HG02678 (cell line): ENCODE results near the gene CWH43.
"Not testable (repeated sequence)": the region's sequence is repeated elsewhere in the genome, so short reads cannot be mapped to it uniquely, and the experiment has no call there.

Experiments
- ATAC-seq: cut with Tn5 transposase; IDR thresholded peaks from one replicate; pipeline ENCODE4 v1.9.1; 2021; ENCODE audit warnings: mild to moderate bottlenecking, moderate library complexity; ENCODE audit not compliant: unreplicated experiment

Gene CWH43

DNA sequence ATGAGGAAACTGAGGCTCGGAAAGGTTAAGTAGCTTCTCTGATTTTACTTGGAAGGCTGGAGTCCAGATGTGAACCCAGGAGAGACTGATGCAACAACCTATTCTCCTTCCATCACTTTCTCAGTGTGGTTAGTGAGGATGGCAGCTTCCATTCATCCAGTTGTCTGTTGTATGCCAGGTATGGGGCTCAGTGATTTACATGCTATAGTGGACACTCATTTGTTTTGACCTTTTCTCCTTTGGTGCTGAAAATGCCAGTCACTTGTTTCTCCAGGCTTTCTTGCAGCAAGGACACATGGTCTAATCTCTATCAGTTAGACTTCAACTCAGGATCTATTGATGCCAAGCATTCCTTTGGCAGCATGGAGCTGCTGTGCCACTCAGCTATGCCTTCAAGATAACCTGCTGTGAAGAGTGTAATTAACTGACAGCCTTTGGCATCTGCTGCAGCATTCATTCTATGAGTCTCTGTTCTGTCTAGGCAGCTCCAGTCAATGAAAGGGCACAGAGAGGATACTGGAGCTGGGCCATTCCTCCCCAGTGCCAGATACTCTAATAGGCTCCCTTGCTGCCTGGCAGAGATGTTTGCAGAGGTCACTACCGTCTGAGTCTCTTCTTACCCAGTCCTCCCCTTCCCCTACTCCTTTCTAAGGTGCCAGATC lies 11.0 kb upstream of the CWH43 start:
- ATAC-seq: no peak

- no peak for ATAC-seq
These were observed 10.0 kb upstream of the CWH43 start for GRCh38 chr4:48976041-48976440.

DNA sequence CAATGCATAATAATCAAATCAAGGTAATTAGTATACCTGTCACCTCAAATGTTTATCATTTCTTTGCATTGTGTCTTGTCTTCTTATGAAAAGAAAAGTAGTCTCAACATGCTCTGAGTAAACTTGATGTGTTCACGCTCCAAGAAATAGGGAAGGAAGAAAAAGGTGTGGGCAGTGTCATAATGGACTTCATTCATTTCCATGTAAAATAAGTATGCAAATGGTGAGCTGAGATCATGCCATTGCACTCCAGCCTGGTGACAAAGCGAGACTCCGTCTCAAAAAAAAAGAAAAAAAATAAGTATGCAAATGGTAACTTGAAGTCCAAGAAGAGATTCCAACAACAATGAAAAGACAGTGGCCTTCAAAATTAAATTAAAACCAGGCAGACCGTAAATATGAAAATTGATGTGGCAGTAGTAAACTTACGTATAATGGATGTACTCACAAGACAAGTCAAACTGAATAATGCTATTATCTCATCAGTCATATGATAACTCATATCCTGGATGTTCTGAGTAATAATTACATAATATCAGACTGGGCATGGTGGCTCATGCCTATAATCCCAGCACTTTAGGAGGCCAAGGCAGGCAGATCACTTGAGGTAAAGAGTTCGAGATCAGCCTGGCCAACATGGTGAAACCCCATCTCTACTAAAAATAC lies 6.0 kb upstream of the CWH43 start:
- no peak for ATAC-seq

- not testable (repeated sequence) for ATAC-seq
These were observed 2.1 kb upstream of the CWH43 start for GRCh38 chr4:48984005-48984404.

DNA sequence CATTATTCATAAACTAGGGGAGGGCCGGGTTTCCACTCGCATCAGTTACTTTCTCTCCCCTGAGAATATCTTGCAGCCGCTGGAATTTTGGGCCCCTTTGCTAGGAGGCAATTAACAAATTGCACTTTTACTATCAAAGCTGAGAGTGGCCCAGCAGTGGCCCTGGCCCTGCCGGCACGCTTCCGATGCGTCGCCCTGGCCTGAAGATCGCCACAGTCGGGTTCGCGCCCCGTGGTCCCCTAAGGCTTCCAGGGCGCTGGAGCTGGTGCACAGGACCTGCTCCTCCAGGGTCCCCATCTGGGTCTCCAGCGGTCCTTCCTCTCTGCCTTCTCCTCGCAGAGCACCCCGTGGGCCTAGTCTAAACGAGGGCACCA lies 486 bp upstream of the CWH43 start:
- no peak for ATAC-seq

DNA sequence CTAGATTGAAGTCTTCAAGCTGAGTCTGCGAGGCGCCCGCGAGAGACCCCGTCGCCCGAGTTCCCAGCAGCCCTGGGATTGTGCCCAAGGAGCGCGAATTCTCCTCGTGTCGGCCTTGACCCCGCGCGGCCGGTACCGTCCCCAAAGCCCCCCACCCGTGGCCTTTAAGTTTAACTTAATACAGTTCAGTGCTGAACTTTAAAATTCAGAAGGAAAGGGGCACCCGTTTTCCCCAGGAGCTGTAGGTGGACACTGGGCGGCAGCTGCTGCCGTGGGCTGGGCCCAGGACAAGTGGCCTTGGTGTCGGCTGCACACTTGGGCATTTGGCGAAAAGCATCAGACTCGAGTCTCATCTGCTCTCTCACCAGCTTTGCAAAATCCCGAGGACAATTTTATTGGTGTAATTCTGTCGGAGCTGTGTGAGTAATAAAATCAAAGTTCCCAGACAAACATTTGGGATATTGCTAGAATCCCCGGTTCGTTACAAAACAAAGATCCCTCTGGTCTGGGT lies 634 bp downstream of the CWH43 start:
- ATAC-seq: no peak

DNA sequence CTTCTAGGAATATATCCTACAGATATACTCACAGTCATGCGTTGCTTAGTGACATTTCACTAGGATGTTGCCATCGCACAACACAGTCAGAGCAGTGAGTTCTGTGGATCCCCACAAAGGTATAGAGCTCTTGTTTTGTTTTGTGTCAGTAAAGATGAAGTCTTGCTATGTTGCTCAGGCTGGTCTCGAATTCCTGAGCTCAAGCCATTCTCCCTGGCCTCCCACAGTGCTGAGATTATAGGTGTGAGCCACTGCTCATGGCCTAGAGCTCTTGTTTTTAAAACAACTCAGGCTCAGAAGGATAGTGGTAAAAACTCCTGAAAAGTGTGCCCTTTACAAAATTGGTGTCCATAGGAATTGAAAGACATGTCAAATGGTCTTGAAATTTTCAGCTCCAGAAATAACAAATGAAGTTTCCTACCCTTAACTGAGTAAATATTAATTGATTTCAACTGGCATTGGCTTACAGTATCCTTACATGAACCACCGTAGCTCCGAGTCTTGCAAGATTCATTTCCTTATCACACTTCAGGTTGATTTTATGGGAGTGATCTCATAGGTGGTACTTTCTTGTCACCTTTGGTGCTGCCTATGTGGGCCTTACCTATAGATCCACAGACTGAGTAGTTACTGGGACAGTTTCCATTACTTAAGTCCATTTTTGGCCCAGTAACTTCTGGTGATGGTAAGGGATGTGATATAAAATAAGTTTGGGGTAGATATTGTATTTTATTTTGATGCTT lies 3.6 kb downstream of the CWH43 start:
- no peak for ATAC-seq

- no peak for ATAC-seq
These were observed 5.3 kb downstream of the CWH43 start for GRCh38 chr4:48991357-48991756.

DNA sequence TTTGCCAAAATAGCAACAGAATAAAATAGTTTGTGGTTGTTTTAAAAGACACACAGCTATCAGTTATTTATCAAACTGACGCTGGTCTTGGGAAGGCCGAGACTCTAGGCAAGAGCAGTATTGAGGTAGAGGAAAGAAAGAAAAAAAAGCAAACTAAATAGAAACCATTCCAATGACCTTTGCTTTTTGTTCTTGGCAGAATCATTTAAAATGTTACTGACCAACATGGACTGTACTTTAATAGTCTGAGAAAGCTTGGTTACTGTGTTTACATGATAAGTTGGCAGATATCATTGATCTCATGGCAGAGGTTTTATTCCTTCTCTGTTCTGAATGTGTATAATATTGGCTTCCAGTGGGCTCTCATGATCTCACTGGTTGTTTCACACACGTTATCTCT lies 11.9 kb downstream of the CWH43 start:
- no peak for ATAC-seq

DNA sequence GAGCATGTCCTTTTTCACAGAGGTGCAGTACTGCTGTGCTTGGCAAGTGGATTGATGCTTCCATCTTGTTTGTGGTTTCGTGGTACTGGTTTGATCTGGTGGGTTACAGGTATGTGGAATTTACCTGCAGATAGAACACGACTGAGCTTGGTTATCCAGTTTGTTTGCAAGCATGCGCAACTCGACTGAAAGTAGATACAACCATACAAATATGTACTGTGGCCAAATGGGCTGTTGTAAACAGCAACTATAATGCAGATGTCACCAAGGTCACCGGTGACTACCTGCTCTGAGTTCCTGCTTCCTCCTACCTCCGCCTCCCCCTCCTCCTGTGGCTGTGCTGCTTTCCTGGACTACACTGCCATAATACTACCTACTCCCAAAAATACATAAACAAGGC lies 12.4 kb downstream of the CWH43 start:
- no peak for ATAC-seq

GRCh38 chr4:49000806-49001205 lies 14.7 kb downstream of the CWH43 start:
- no peak for ATAC-seq

DNA sequence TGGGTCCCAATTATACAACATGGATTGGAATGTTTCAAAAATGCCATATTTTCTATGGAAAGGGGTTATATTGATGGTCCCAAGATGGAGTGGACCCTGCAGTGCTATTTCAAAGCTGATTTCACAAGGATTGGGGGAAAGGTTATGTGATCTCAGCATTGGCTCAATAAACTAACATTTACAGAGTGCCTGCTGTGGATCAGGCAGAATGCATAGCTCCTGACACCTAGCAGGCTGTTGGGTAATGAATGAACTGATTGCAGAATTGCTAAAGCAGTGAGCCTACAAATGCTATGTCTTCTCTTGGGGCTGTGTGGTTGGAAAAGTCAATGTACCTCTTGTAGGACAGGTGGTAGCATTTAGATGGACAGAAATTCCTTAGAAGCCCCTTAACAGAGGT lies 16.9 kb downstream of the CWH43 start:
- no peak for ATAC-seq

GRCh38 chr4:49018718-49019295 lies 32.7 kb downstream of the CWH43 start:
- no peak for ATAC-seq

GRCh38 chr4:49032440-49033161 lies 46.5 kb downstream of the CWH43 start:
- no peak for ATAC-seq

DNA sequence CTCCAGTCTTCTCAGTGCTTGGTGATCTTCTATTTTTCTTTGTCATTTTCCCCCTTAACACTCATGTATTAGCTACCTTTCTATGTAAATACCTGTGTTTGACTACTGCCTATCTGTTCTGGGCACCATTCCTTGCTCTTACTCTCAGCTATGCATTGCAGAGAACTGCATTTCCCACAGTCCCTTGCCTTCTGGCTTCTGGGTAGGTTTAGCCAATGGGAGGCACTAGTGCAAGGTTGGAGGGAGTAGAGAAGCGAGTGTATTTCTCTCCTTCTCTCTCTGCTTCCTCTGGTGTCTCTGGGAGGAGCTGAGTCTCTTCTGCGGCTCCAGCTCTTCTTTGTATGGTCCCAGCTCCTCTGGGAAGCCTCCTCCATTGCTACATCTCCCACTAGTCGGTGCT lies 50.5 kb downstream of the CWH43 start:
- ATAC-seq: no peak

GRCh38 chr4:49044270-49044669 lies 58.2 kb downstream of the CWH43 start:
- no peak for ATAC-seq

DNA sequence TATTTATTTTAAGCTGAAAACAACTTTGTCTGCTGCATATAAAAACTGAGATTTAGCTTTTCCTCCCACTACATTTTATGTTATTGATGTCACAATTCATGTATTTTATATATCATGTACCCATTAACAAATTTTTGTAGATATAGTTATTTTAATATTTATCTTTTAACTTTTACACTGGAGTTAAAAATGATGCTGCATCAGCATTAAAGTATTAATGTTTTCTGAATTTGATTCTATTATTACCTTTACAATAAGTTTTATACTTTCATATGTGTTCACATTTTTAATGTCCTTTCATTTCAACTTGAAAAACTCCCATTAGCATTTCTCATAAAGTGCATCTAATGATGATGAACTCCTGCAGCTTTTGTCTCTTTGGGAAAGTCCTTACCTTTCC lies 72.2 kb downstream of the CWH43 start:
- no peak for ATAC-seq

DNA sequence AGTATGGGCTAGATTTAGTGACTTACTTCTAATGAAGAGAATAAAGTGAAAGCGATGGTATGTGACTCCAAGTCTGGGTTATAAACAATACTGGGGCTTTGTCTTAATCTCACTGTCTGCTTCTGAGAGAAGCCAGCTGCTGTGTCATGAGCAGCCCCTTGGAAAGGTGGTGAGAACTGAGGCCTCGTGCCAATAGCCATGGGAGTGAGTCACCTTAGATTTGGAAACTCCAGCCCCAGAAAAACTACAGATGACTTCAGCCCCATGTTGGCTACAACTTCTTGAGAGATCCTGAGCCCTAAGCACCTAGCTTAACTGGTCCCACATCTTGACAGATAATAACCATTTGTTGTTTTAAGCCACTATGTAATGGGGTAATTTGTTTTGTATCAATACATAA lies 77.6 kb downstream of the CWH43 start:
- no peak for ATAC-seq

GRCh38 chr4:49072196-49072595 lies 86.1 kb downstream of the CWH43 start:
- ATAC-seq: not testable (repeated sequence)

DNA sequence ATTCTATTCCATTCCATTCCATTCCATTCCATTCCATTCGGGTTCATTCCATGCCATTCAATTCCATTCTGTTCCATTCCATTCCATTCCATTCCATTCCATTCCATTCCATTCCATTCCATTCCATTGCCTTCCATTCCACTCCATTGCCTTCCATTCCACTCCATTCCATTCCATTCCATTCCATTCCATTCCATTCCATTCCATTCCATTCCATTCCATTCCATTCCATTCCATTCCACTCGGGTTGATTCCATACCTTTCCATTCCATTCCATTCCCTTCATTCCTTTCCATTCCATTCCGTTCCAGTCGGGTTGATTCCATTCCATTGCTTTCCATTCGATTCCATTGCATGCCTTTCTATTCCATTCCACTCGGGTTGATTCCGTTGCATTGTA lies 105.8 kb downstream of the CWH43 start:
- ATAC-seq: not testable (repeated sequence)

DNA sequence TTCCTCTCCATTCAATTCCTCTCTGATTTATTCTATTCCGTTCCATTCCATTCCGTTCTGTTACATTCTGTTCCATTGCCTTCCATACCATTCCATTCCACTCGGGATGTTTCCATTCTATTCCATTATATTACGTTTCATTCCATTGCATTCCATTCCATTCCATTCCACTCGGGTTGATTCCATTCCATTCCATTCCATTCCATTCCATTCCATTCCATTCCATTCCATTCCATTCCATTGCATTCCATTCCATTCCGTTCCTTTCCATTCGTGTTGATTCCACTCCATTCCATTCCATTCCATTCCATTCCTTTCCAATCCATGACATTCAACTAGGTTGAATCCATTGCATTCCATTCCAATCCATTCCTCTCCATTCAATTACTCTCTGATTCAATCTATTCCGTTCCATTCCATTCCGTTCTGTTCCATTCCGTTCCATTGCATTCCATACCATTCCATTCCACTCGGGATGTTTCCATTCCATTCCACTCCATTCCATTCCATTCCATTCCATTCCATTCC lies 106.6 kb downstream of the CWH43 start:
- peak; percentile 47 for ATAC-seq
